ENCODE measurements around the gene TRUB1.

- no peak for TF ChIP-seq POLR2A (IDR thresholded peaks at IDR 0.05; ENCODE audit: low read length)
- TF ChIP-seq GATA1 (IDR thresholded peaks at IDR 0.05; ENCODE audit: low read depth, low read length): no peak
These were observed 57.7 kb downstream of the TRUB1 start for GRCh38 chr10:114995468-114996247.
